CD4-positive, alpha-beta T cell treated with Interleukin-1 beta for 1 hour (primary cell): ENCODE results near the gene VPS26C.
A peak's percentile ranks its signal among the peaks of the same experiment; 100 is the strongest.
"Not testable (repeated sequence)": the region's sequence is repeated elsewhere in the genome, so short reads cannot be mapped to it uniquely, and the experiment has no call there.

Source experiments
- DNase-seq, 2 donors: peaks; one replicate each; pipeline ENCODE4 v3.0.0-alpha.2; 2020 to 2022

VPS26C gene

DNA sequence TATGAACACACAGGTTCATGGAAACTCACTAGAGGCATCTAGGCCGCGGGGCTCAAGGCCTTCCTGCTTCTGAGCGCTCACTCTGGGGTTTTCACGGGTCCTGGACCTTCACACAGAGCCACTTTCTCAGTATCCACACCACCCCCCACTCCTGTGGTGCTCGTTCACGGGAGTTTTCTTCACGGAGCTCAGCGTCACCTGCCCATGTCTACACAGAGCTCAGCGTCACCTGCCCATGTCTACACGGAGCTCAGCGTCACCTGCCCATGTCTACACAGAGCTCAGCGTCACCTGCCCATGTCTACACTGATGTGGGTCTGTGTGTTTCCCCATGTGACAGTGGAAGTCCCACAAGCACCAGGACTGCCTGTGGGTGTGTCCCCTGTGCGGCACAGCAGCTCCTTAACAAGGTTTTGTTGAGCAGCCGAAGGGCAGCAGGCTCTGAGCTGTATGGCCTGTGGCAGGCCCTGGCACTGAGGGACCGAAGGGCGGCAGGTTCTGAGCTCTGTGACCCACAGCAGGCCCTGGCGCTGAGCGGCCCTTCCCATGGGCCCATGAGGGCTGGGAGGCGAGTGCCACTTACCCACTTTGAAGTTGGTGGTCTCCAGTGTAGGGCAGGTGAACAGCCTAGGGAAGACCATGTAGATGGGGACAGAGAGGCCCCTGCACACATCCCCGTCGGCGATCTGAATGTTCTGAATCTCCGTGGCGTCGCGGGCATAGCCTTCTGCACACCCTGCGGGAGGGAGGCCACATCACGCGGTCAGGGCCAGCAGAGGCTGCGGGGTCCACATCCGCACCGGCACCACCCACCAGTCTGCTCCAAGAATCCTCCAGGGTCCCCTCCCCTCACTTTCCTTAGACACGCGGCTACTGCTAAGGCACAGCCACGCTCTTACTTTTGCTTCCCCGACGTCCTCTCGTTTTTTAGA is 39.8 kb downstream of the VPS26C start:
- no peak for DNase-seq

DNA sequence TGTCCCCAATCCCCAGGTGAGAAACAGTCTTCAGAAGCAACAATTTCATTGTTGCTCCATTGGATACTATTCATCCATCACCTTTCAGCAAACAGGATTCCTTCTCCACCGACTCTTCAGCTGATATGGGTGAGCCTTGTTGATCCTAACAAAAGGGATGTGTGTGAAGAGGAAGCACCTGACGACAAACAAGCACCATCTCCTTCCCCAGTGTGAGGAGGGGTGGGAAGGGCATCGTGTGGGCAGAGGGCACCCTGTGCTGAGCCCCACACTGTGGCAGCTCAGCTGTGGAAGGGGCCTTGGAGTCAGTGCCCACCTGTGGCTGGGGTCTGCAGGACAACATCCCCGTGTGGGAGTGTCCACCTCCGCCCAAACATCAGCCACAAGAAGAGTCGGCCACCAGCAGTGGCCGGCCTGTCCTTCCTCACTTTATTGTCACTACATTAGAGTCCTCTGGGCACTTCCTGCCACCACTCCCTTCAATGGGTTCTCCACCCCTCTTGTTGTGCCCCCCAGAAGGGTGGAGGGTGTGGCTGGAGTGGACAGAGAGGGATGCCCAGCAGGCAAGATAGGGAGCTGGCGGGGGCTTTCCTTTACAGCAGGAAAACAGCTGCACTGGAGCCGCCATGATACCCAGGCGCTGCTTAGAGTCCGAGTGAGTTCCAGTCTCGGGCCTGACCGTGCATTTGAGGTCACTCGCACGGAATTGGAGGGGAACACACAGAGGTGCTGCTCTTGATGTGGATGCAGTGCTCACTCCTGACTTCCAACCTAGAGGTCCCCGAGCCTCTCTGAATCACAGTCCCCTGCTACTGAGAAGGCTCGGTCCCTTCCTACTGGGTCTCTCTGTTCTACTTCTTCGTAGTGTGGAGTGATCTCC is 40.9 kb downstream of the VPS26C start:
- DNase-seq, result no peak

DNA sequence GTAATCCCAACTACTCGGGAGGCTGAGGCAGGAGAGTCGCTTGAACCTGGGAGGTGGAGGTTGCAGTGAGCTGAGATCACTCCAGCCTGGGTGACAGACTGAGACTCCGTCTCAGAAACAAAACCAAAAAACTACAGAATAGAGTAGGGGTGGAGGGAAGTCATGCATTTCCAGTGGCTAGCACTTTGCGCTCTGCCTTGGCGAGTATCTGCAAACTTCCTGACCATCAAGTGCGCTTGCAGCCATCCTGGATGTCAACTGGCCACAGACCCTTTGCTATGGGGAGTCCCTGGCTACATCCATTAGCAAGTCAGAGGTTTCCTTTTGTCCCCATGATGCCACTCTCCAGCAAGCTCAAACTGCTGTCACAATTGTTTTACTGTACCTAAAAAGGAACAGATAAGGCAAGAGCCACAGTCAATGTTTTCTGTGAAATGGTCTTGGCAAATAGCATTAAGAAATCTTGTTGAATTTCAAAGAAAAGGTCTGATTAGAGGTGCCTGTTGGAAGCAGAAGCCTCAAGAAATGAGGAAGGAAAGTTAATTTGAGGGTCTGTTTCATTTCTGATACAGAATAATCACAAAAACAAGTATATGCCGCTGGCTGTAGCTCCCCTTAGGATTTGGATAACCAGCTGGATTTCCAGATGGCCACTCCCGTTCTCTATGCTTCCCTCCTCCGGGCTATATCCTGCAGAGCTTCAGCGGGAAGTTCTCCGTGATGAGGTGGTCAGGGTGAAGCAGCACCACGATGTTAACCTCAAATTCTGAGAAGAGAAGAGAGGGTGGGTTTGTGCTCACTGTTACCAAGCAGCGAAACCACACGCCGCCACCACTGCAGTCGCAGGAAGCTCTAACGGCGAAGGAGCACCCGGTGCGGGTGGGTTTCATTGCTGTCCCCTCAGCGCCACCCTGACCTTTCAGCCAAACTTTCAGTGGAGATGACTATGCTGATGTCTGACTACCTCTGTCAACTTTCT is 42.0 kb downstream of the VPS26C start:
- peak; percentile 43 to 44 for DNase-seq

DNA sequence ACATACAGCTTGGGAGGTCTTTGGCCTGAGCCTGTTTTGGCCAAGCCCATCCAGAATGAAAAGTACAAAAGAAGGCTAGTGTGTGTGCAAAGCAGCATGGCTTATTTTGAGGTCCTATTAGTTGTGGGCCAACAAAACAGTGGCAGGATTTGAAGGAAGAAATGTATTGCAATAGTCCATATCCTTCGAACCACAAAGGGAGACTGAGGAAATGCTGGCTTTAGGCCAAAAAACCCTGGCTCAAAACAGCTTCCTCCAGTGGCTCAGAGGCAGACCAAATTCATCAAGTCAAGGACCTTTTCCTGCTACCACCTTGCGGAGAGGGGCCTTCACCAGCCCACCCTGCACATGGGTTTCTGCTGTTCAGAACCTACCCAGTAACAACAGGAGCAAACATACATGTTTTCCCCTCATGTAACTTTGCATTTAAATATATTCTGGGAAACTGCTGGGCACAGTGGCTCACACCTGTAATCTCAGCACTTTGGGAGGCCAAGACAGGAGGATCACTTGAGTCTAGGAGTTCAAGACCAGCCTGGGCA is 43.3 kb downstream of the VPS26C start:
- DNase-seq, result no peak

DNA sequence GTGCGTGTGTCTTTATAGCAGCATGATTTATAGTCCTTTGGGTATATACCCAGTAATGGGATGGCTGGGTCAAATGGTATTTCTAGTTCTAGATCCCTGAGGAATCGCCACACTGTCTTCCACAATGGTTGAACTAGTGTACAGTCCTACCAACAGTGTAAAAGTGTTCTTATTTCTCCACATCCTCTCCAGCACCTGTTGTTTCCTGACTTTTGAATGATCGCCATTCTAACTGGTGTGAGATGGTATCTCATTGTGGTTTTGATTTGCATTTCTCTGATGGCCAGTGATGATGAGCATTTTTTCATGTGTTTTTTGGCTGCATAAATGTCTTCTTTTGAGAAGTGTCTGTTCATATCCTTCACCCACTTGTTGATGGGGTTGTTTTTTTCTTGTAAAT is 44.9 kb downstream of the VPS26C start:
- not testable (repeated sequence) for DNase-seq

DNA sequence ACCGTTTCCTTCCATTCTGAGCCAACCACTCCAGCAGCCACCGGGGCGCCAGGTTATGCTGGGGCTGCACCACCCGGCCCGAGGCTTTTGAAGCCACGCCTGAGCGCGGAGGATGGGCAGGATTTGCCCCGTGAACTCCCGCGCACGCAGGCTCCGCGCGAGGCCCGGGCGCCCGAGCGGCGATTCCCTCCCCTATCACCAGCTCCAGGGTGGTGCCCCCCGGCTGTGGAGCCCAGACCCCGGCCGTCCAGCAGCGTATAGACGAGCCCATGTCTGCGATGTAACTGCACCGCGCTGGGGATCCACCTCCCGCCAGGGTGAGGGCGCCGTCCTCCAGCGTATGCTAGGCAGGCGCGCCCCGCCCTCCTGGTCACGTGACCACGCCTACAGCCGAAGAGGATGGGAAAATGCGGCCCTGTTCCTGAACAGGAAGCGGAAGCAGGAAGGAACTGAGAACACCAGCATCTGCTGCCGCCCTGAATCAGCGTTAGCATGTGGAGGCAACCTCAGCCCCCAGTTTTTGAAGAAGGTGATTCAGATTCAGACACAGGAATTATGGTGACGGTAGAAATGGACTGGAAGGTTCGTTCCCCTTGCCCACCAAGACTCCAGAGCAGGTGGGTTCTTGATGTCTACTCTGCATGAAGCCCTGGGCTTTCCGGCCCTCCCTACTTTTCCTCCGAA is 46.0 kb downstream of the VPS26C start:
- DNase-seq, result peak; percentile 91 to 92

DNA sequence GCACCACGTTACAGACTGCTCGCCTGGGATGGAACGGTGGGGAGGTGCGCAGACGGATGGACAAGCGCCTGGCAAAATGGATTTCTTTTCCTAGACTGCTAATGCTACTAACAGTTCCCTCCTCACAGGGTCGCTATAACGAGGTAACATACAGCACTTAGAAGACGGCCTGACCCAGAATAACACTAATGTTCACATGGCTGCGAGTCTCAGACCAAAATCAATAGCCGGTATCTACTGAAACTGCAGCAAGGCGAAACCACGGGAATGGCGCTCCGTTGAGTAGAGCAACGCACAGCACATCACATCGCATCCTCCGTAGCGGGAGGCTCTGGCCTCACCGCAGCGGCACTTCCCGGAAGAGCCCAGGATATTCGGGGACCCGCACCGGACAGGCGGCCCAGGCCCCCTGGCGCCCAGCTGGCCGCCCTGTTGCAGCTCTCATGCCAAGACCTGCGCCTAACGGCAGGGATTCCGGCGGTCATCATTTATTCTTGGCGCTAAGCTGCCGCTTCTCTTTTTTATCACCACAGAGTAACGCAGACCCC is 46.6 kb downstream of the VPS26C start:
- peak in 1 of 2 donors; percentile 12 for DNase-seq

DNA sequence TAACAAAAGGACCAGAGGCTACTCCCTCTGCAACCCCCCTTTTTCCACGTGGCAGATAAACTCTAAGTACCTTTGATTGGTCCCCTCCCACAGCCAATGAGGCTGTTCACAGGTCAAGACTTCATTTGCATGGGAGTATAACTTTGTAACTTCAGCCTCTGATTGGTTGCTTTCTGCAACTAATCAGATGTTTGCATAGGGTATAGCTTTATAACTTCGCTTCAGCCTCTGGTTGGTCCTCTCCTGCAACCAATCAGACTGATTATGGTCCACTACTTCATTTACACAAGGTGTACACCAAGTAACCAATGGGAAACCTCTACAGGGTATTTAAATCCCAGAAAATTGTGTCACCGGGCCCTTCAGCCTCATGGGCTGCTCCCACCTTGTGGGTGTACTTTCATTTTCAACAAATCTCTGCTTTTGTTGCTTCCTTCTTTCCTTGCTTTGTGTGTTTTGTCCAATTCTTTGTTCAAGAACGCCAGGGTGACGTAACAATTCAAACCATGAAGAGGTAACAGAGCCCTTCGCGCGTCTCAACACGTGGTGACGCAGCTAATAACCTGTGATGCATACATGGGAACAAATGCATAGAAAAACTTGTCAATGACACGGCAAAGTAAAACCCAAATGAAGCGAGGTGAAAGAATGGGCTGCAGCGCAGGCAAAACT is 47.2 kb downstream of the VPS26C start:
- DNase-seq, result peak; percentile 31 to 36

DNA sequence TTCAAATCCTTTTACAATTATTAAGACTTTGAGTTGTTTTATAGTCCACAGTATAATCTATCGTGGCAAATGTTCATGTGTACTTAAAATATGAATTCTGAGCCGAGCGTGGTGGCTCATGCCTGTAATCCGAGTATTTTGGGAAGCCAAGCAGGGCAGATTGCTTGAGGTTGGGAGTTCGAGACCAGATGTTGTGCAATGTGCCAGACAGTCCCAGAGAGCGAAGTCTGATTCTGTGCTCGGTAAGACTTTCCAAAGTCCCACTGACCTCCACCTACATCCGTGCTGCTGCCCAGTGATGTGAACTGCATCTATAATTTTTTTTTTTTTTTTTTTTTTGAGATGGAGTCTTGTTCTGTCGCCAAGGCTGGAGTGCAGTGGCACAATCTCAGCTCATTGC is 52.2 kb downstream of the VPS26C start:
- DNase-seq, result no peak

DNA sequence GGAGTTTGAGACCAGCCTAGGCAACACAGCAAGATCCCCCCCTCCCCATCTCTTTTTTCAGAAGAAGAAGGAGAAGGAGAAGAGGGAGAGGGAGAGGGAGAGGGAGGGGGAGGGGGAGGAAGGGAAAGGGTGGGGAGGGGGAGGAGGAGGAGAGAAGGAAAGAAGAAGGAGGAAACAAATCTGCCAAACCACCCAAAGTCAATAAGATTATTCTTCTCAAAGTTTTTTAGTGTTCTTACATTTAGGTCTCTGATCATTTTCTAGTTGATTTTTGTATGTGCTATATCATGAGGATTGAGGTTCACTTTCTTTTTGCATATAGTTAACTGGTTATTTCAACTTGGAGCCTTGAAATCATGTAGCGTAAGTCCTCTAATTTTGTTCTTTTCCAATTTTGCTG is 56.3 kb downstream of the VPS26C start:
- no peak for DNase-seq

DNA sequence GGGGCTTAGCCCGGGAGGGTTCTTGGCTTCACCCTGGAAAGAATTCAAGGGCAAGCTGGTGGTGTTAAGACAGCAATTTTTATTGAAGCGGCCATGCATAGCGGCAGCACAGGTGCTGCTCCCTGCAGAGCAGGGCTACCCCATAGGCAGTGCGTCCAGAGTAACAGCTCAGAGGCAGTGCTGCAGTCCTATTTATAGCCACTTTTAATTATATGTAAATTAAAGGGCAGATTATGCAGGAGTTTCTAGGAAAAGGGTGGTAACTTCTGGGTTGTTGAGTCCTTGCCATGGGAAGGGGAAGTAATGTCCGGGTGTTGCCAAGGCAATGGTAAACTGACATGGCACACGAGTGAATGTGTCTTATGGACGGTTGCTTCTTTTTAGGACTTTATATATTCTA is 57.0 kb downstream of the VPS26C start:
- DNase-seq, result no peak

DNA sequence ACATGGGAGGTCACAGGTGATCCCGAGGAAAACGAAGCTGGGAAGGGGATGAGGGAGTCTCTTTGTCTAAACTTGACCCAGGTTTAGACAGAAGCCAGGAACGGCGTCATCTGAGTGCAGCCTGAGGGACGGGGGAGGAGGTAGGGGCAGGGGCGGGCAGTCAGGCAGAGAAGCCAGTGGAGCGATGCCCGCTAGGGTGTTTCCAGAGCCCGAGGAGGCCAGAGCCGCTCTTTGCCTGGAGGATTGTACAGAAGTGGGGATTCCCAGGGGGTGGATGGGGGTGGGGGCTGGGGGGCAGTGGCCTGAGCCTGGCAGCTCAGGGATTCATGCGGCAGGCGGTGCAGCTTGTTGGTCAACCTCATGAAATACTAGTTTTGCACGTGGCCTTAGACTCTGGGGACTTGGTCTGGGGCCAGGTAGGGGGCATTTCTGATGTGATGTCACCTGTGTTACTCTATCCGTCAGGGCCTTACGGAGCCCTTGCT is 58.4 kb downstream of the VPS26C start:
- peak in 1 of 2 donors; percentile 38 for DNase-seq

DNA sequence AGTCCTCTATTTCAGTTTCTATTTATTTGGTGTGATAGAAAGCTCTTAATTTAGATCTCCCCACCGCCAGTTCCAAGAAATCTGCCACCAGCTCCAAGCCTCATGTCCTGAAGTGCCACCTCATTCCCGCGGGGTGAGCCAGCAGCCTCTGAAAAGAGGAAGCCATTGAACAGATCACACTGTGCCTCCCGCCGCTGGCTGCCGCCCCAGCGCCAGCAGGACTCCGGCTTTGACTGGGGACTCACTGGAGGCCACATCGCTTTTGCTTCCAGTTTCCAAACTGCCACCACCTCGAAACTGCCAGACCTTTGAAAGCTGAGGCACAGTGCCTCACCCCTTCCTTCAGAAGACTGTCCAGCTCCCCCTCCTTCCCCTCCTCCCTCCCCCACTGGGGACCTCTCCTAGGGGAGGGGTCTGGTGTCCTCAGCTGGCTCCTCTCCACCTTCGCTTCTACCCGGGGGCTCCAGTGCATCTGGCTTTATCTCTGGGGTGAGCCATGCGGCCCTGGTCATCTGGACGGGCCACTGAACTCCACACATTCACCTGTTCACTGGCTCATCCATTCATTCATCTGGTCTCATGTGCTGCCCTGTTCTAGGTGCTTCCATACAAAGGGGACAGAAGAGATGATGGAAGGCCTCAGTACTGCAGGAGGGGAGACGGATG is 58.9 kb downstream of the VPS26C start:
- DNase-seq, result peak in 1 of 2 donors; percentile 64

DNA sequence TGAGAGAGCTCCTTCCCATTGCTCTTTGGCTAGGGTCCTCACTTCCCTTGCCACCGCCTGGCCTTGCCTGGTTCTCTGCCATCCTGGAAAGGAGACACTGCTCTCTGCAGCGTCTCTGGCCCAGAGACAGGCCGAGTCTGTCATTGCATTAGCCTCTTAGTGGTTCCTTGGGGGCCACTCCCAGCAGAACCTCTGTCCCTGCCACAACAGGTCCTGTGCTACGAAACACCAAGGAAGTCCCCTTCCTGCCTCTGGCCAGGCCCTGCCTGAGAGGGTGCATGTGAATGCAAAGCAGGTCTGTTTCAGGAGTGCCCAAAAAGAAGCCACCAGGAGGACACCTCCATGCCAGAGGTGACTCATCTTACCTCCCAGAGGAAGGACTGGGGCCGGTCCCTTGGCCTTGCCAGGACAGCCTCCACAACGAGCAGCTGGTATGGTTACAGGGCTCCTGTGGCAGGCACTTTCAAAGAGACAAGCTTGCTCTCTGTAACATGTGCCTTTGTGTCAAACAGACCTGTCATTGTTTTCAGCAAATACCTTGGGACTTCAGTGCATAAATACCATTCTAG is 59.6 kb downstream of the VPS26C start:
- no peak for DNase-seq

DNA sequence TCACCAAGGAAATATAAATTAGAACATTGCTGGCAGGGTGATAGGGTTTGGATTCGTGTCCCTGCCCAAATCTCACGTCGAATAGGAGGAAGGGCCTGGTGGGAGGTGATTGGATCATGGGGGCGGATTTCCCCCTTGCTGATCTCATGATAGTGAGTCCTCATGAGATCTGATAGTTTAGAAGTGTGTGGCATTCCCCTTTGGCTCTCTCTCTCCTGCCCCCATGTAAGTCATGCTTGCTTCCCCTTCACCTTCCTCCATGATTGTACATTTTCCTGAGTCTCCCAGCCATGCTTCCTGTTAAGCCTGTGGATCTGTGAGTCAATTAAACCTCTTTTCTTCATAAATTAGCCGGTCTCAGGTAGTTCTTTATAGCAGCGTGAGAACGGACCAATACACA is 60.6 kb downstream of the VPS26C start:
- DNase-seq, result no peak

DNA sequence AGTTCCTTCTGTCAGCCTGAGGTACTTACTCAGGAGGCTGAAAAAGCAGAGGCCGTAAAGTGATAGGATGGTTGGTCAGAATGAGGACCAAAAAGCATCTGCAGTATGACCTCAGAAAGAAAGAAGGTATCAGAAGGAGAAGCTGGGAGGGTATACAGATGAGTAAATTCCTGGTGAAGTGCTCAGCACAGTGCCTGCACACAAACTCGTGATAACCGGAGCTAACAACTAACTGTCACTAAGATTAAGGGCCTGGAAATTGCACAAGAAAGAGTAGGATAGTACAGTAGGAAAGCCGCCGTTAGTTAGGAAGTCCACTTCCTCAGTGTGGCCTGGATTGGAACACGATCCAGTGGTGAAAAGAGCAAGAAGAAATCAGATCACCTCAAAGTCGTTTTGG is 62.6 kb downstream of the VPS26C start:
- DNase-seq, result no peak

DNA sequence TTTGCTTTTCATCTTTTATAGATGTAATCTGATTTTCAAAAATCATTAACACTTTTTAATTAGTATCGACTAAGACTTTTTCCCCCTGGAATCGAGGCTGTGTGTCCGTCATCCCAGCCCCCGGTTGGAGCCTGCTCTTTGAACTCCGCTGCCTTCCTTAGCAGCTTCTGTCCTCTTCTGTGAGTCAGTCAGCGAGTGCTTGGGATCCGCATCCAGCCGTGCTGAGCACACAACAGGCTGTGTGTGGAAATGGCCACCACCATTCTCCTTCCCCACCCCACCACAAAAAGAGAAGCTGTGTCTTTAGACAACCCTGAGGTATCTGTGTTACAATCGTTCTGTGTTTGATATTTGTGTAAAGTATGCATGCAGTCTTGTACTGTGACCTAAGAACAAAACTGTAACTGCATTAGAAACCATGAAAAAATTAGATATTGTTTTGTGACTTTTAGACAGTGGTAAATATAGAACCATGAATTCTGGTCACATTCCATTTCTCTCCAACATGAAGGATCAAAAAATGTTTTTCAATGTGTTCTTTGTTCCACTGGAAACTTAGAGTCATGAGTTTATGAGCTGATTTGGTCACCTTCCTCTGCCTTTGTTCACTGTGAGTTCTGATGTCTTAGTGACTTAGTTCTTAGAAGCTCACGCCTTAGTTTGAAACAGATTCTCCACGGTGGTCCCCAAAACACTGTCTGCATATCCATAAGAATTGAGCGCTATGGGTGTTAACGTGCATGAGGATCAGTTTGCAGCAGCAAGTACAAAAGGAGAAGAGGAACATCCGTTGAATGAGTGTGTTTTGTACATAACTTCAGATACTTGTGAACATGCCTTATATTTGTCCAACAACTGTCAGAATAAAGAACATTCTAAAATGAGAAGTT is 64.7 kb downstream of the VPS26C start:
- no peak for DNase-seq
